Dermis blood vessel endothelial cell (primary cell): ENCODE data around the gene TRIM65. TPM values are rescaled to one million over a fixed set of nuclear protein-coding genes. Genes with fewer than 3 reads are reported as not detected.

Source experiments
- DNase-seq: peaks from one replicate; pipeline ENCODE4 v3.0.0; 2010
- total RNA-seq: library from RNA; depleted of rRNA; stranded (reverse); fragments of >200 nt; gene quantifications from 2 replicates; pipeline ENCODE4 v1.2.3, GENCODE V29; 2014

The TRIM65 gene
- total RNA-seq, 1 donor from 2014 or later, result 42.4 TPM

GRCh38 chr17:75917141-75917916 is 20.6 kb upstream of the TRIM65 start:
- no peak for DNase-seq

DNA sequence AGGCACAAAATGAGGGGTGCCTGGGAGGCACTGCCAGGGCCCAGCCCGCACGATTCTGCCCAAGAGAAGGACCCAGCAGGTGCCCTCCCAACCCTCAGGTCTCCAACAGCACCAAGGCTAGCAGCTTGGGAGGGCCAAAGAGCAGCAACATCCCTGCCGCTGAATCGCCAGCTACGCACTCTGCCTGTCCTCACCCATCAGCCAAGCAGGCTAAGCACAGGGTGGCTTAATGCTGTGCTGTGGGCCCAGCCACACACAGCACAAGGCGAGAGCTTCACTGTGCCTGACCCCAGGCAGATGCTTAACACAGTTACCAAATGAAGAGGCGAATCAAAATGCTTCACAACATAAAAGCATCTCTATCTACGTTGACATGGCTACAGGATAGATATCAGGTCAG is 18.5 kb upstream of the TRIM65 start:
- no peak for DNase-seq

- no peak for DNase-seq
These were observed 18.0 kb upstream of the TRIM65 start for GRCh38 chr17:75914643-75915267.

- DNase-seq, result no peak
These were observed 16.9 kb upstream of the TRIM65 start for GRCh38 chr17:75913537-75914210.

GRCh38 chr17:75910699-75911098 is 13.9 kb upstream of the TRIM65 start:
- no peak for DNase-seq

GRCh38 chr17:75909812-75910274 is 13.1 kb upstream of the TRIM65 start:
- DNase-seq, result no peak

DNA sequence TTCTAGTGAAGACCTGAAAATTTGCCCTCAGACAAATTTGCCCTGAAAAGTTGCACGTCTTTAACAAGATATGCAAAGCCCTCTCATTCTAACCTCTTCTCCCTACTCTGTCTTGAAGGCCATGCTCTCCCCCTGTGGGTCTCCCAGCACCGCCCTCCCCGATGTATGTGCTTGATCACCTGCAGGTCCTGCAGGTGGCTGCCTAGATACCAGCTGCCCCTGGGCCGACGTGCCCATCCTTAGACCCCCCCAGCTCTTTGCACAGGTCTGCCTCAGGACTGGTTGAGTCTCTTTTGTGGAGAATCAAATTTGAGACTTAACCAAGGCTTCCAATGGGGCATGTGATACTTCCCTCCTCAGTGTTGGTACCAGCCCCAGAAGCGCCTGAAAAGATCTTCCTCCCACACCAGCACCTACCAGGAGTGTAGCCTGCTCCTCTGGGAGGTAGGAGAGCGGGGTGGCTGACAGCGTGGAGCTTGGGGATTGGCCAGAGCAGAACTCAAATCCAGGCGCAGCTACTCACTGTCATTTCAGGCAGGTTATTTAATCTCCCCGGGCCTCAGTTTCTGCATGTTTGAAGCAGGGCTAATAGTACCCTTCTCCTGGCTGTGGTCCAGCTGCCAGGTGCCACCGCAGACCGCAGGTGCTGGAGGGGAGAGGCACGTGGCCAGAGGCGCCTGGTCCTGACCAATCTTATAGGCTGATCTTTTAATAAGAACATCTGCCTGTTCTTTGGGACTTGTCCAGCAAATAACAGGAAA is 12.5 kb upstream of the TRIM65 start:
- DNase-seq, result no peak

DNA sequence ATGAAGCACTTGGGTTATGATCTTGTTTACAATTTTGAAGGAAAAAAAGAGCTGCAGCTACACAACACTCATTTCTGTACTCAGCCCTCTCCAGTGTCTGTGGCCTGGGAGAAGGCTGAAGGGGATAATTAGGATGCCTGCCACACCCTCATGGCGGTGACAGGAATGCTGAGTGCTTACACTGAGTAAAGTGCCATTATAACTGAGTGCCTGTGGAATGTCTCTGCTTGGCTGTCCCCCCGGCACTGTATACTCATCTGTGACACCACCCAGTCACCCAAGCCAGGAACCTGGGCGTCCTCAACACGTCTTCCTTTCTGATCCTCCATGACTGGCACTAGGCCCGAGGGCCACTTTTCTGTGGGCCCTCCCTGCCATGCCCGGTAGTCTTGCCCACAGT is 11.4 kb upstream of the TRIM65 start:
- no peak for DNase-seq

- no peak for DNase-seq
These were observed 9.6 kb upstream of the TRIM65 start for GRCh38 chr17:75906143-75906884.

- DNase-seq, result peak; percentile 96
These were observed 8.2 kb upstream of the TRIM65 start, which contains the start of gene MRPL38 for GRCh38 chr17:75904749-75905521. TSS of gene MRPL38 (minus strand) at chr17:75904884. CDS start at chr17:75904875, 9 bp downstream.

DNA sequence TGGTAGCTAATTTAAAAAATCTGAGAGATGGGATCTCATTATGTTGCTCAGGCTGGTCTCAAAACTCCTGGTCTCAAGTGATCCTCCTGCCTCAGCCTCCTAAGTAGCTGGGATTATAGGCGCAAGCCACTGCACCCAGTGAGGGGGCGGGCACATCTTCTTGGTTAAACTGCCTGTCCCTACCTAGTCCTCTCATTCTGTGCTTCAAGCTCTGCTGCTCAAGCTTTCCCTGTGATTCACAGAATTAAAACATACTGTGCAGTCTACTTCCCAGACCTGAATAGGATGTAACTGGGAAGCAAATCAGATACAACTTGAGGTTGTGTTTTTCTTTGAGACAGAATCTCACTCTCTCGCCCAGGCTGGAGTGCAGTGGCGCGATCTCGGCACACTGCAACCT is 5.7 kb upstream of the TRIM65 start:
- DNase-seq, result no peak

- no peak for DNase-seq
These were observed 5.0 kb upstream of the TRIM65 start for GRCh38 chr17:75901727-75902126.

DNA sequence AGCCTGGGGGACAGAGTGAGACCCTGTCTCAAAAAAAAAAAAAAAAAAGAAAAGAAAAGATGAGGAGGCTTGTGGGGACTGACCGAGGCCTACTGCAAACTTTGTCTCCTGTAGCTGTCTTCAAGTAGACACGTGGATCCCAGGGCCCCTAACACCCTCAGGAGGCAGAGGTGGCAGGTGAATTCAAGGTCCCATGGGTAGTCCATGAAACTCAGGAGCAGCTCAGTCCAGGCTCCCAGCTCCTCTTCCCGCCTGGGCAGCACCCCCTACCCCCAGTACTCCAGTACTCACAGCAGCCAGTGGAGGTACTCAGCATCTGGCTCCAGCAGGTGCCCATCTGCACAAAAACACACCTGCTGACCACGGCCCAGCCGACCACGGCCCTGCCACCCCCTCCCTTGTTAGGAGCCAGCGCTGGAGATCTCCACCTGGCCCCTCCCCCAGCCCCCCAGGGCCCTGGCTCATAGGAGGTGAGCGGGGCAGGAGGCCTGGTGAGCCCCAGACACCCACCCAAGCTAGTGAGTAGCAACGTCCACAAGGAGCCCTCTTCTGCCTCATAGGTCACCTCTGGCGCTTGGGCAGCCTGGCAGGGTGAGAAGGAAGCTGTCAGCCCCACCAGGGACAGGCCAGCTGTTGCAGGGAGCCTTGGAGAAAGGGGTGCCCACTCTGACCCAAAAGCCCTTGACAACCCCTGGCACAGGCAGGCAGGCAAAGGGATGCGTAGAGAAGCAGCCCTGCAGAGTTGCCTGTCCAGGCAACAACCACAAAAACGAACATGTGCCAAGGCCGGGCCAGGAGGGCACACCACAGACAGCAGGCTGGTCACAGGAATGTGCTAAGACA is 4.2 kb upstream of the TRIM65 start:
- no peak for DNase-seq

DNA sequence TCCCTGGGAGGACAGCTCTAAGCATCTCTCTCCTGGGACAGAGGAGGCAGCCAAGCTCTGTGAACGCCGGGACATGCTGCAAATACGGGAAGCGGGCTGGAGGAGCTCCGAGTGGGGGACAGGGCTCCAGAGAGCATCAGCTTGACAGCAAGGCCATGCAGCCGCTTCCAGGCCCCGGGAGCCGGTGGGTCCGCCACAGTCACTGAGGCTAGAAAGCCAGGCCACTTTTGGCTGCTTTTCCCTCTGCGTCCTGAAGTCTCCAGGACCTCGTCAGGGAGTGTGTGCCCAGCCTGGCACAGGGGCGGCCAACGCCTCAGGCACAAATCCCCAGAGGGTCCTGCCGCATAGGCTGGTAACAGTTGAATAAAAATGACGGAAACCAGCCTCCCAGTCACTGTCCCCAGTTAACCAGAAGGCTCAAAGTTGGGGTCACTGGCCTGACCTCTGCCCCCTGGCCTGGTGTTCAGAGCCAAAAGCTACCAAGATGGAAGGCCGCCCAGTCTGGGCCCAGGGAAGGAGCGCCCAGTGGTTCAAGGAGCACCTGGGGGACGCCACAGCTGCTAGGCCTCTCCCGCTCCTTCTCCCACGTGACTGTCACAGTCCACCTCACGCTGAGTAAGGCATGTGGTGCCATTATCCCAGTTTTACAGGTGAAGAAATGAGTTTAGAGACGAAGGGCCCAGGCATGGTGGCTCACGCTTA is 3.2 kb upstream of the TRIM65 start:
- no peak for DNase-seq

DNA sequence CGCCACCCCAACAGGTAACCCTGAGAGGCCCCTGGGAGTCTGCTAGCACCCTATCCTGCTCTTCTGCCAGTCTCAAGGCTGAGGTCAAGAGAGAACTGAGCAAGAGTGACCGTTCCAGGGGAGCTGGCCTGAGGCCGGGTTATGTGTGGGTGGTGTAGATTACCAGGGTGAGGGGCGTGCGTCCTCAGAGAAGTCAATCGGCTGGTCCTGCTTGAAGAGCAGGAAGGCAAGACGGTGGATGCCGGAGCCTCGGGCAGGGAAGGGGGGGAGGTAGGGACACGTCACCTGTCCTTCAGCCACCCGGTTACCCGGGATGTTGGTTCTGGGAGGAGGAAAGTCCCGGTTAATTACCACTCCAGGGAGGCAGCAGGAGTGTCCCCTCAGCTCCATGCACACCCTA is 2.6 kb upstream of the TRIM65 start:
- DNase-seq, result no peak

- no peak for DNase-seq
These were observed 2.0 kb upstream of the TRIM65 start for GRCh38 chr17:75898791-75899190.

- DNase-seq, result no peak
These were observed 1.3 kb upstream of the TRIM65 start for GRCh38 chr17:75898065-75898464.

DNA sequence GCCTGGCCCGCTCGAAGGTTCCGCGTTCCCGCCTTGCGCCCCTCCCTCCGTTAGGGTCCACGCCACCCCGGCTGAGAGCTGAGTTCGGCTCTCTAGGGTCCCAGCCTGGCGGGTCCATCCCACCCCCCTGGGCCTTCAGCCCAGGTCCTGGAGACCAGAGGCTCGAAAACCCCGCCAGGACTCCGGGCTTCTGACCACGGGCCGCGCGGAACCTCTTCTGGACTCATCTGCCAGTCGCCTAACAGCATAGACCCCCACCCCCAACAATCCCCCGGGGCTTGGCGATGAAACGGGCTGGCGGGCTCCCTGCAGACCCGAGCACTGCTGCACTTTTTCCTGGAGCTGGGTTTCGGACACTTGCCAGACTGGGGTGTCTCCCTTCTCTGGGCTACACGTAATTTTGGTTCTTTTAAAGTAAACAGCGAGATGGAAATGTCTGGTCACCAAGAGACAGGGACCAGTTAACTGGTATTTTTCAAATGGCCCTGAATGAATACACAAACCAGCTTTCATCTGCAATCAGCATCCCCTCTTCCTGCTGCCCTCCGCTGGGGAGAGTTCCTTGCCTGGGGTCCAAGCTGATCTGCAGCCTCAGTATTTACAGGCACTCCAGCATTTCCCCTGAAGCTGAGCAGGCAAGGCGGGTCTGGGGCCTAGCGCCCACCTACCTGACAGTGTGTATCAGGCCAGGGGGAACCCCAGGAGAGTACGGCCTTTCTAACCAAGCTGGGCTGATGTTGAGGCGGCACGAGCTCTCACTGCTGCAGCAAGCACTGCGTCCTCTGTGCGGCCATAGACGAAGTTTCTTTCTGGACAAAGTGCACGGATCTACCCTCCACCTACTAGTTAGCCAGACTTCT is 639 bp upstream of the TRIM65 start:
- no peak for DNase-seq
